Measurements from ENCODE around the gene HTR3A. TPM values are rescaled to one million over a fixed set of nuclear protein-coding genes. Genes with fewer than 3 reads are reported as not detected.

Gene HTR3A
- not detected in 2 replicates for total RNA-seq

DNA sequence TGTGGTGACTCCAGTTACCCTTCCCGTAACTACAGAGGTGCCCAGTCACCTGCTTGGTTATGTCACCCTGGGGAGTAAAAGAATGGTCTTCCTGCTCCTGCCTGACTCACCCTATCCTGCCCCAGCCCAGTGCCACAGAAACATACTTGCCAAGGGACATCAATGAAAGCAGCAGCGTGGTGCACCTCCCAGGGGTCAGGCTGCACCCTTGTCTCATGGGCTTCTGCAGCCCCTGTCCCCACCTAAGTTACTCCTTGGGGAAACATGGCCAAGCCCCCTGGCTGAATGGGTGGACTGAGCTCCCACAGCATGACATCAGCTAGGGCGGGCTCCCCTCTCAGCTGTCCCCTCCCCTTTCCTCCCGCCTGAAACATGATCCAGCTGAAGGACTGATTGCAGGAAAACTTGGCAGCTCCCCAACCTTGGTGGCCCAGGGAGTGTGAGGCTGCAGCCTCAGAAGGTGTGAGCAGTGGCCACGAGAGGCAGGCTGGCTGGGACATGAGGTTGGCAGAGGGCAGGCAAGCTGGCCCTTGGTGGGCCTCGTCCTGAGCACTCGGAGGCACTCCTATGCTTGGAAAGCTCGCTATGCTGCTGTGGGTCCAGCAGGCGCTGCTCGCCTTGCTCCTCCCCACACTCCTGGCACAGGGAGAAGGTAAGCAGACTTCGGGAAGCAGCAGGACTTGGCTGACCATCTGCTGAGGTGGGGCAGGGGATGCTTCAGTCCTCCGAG is at the start of gene HTR3A:
TSS of gene HTR3A (plus strand) at position 368 of the 730 bp plus-strand sequence. CDS start at position 586, 218 bp downstream.

Other genes with a start within 250 kb of the HTR3A start
- gene ZW10, start 201.4 kb upstream of the HTR3A start, total RNA-seq = 15.5 and 16.9 TPM in 2 replicates
- gene CLDN25, start 195.3 kb upstream of the HTR3A start, total RNA-seq = not detected in 2 replicates
- gene USP28, start 99.5 kb upstream of the HTR3A start, total RNA-seq = 25.9 and 29.5 TPM in 2 replicates
- gene HTR3B, start 70.3 kb upstream of the HTR3A start, total RNA-seq = not detected in 2 replicates
- 0.09 and 0.71 TPM in 2 replicates for gene ZBTB16, start 84.6 kb downstream of the HTR3A start, total RNA-seq